DND-41 (cell line): Measurements from ENCODE around the gene SYCP2L.
"Not testable (repeated sequence)": the region's sequence is repeated elsewhere in the genome, so short reads cannot be mapped to it uniquely, and the experiment has no call there.

Source experiments
- ATAC-seq: fragments of 200-7000 bp; cut with Tn5 transposase; 3 replicates; pipeline ENCODE4 v1.9.1; 2021; ENCODE audit warnings: low read depth; ENCODE audit not compliant: insufficient read depth
- DNase-seq: peaks from one replicate; pipeline ENCODE4 v3.0.0-alpha.2; 2020
- H2AFZ ChIP-seq: 2 replicates; pipeline ENCODE4 v1.6.0; 2012; ENCODE audit warnings: low read depth, low read length
- H3K27ac ChIP-seq: 2 replicates; pipeline ENCODE4 v1.5.1; 2012; ENCODE audit warnings: low read length, inconsistent platforms
- H3K27me3 ChIP-seq: fragments of 200-600 bp; sonication (generic); 2 replicates; pipeline ENCODE4 v1.6.0; 2012; ENCODE audit warnings: low read length, mild to moderate bottlenecking, inconsistent platforms; ENCODE audit not compliant: insufficient read depth, poor library complexity
- H3K36me3 ChIP-seq: 2 replicates; pipeline ENCODE4 v1.5.1; 2012; ENCODE audit warnings: low read length, inconsistent platforms; ENCODE audit not compliant: insufficient read depth
- H3K4me1 ChIP-seq: 2 replicates; pipeline ENCODE4 v1.5.1; 2012; ENCODE audit warnings: mild to moderate bottlenecking, low read length; ENCODE audit not compliant: insufficient read depth
- H3K4me2 ChIP-seq: 2 replicates; pipeline ENCODE4 v1.6.0; 2012; ENCODE audit warnings: mild to moderate bottlenecking, moderate library complexity, low read length, inconsistent platforms; ENCODE audit not compliant: insufficient read depth
- H3K4me3 ChIP-seq, 2 experiments: fragments of 200-600 bp in 1 of 2; shearing (Covaris generic) in 1 of 2; 2 replicates each; pipeline ENCODE4 v1.5.1; 2012 to 2016; ENCODE audit warnings: inconsistent platforms in 2 of 2, low read length in 2 of 2, mild to moderate bottlenecking in 2 of 2, low read depth in 1 of 2, moderate library complexity in 1 of 2
- H3K79me2 ChIP-seq: 2 replicates; pipeline ENCODE4 v1.6.0; 2012; ENCODE audit warnings: low read length, inconsistent platforms; ENCODE audit not compliant: insufficient read depth
- H3K9ac ChIP-seq: 2 replicates; pipeline ENCODE4 v1.6.0; 2012; ENCODE audit warnings: low read depth, mild to moderate bottlenecking, inconsistent platforms, low read length, moderate library complexity
- H3K9me3 ChIP-seq: 2 replicates; pipeline ENCODE4 v1.5.1; 2012; ENCODE audit warnings: low read length, moderate library complexity, mild to moderate bottlenecking, inconsistent platforms; ENCODE audit not compliant: insufficient read depth, severe bottlenecking
- H4K20me1 ChIP-seq: 2 replicates; pipeline ENCODE4 v1.6.0; 2012; ENCODE audit warnings: low read length; ENCODE audit not compliant: insufficient read depth
- CTCF ChIP-seq: IDR thresholded peaks from 2 replicates; pipeline ENCODE4 v1.5.1; 2012; ENCODE audit warnings: borderline replicate concordance, low read length, moderate library complexity, mild to moderate bottlenecking; ENCODE audit not compliant: poor library complexity, severe bottlenecking; ENCODE audit errors: extremely low read depth
- EZH2 ChIP-seq: IDR thresholded peaks from 3 replicates; pipeline ENCODE4 v1.6.1; 2012; ENCODE audit warnings: borderline replicate concordance, low read depth, mild to moderate bottlenecking, moderate library complexity, low read length, inconsistent platforms; ENCODE audit not compliant: severe bottlenecking

Gene SYCP2L

GRCh38 chr6:10849901-10850300 lies 37.0 kb upstream of the SYCP2L start:
- H3K79me2 ChIP-seq: no peaks in the 10 kb centered on the region
- DNase-seq (no peak), ATAC-seq (no peak)
- no peaks in the 10 kb centered on the region for H4K20me1 ChIP-seq
- H2AFZ ChIP-seq: no peak overlapping the region
- no peaks in the 10 kb centered on the region for H3K27me3 ChIP-seq
- no peaks in the 10 kb centered on the region for H3K36me3 ChIP-seq
- H3K4me2 ChIP-seq: no peak overlapping the region
- TF ChIP-seq CTCF (no peak), EZH2 (no peak)
- no peak overlapping the region for H3K27ac ChIP-seq
- no peak overlapping the region for H3K4me3 ChIP-seq
- H3K9ac ChIP-seq: no peak overlapping the region
- peaks cover 10% of the 10 kb centered on the region for H3K9me3 ChIP-seq
- peaks cover 7% of the 10 kb centered on the region for H3K4me1 ChIP-seq

- Histone ChIP-seq H3K9ac (no peak overlapping the region), H3K4me1 (peaks cover 10% of the 10 kb centered on the region), H3K27ac (no peak overlapping the region), H2AFZ (no peak overlapping the region), H4K20me1 (no peaks in the 10 kb centered on the region), H3K79me2 (no peaks in the 10 kb centered on the region), H3K9me3 (peaks cover 10% of the 10 kb centered on the region), H3K27me3 (no peaks in the 10 kb centered on the region), H3K4me2 (no peak overlapping the region), H3K4me3 (no peak overlapping the region), H3K36me3 (no peaks in the 10 kb centered on the region)
- ATAC-seq: no peak
- no peak for TF ChIP-seq EZH2
- no peak for TF ChIP-seq CTCF
- DNase-seq: no peak
Observed at GRCh38 chr6:10850728-10851127, 36.1 kb upstream of the SYCP2L start.

- H3K36me3 ChIP-seq: no peaks in the 10 kb centered on the region
- H3K4me2 ChIP-seq: no peak overlapping the region
- no peak for TF ChIP-seq EZH2
- no peak for TF ChIP-seq CTCF
- ATAC-seq (no peak), DNase-seq (no peak)
- no peaks in the 10 kb centered on the region for H4K20me1 ChIP-seq
- no peaks in the 10 kb centered on the region for H3K79me2 ChIP-seq
- H2AFZ ChIP-seq: no peak overlapping the region
- no peak overlapping the region for H3K9ac ChIP-seq
- no peak overlapping the region for H3K27ac ChIP-seq
- H3K4me3 ChIP-seq: no peak overlapping the region
- no peaks in the 10 kb centered on the region for H3K27me3 ChIP-seq
- peaks cover 10% of the 10 kb centered on the region for H3K4me1 ChIP-seq
- peaks cover 10% of the 10 kb centered on the region for H3K9me3 ChIP-seq
Observed at GRCh38 chr6:10852361-10852960, 34.4 kb upstream of the SYCP2L start.

GRCh38 chr6:10853849-10854300 lies 33.0 kb upstream of the SYCP2L start:
- H2AFZ ChIP-seq, H3K4me3 ChIP-seq, H3K9ac ChIP-seq, H3K27me3 ChIP-seq, H3K4me2 ChIP-seq, H3K36me3 ChIP-seq, H3K27ac ChIP-seq, H3K79me2 ChIP-seq, H4K20me1 ChIP-seq, DNase-seq, ATAC-seq: not testable (repeated sequence)
- peaks cover 10% of the 10 kb centered on the region for H3K4me1 ChIP-seq
- H3K9me3 ChIP-seq: peaks cover 10% of the 10 kb centered on the region
